ENCODE measurements around the gene AP3D1. TPM values are rescaled to one million over a fixed set of nuclear protein-coding genes. Genes with fewer than 3 reads are reported as not detected.
"Not testable (repeated sequence)": the region's sequence is repeated elsewhere in the genome, so short reads cannot be mapped to it uniquely, and the experiment has no call there.

AP3D1 gene
- 100 to 1,000 TPM; 126 to 191 TPM for total RNA-seq

GRCh38 chr19:2151339-2152229, at the start of gene AP3D1:
TSS of gene AP3D1 (minus strand) at chr19:2151566. CDS start at chr19:2151334, 232 bp downstream.
- Mint-ChIP-seq H3K4me1 (ENCODE audit: low read depth in 2 of 2) (peaks cover 26 to 28% of the 10 kb centered on the region in 2 donors), H3K4me3 (peak within 1 kb of the TSS; percentile 93), H3K27ac (peak within 1 kb of the TSS; percentile 78 to 89), H3K9me3 (no peaks in the 10 kb centered on the region), H3K27me3 (no peaks in the 10 kb centered on the region), H3K36me3 (no peaks in the 10 kb centered on the region)
- peak; percentile 100 for DNase-seq (ENCODE audit: low spot score)
- peak; percentile 97 for ATAC-seq

- ATAC-seq; DNase-seq (ENCODE audit: low spot score): not testable (repeated sequence)
- peaks cover 14 to 19% of the 10 kb centered on the region in 2 donors for H3K4me1 Mint-ChIP-seq (ENCODE audit: low read depth in 2 of 2)
These were observed 49.4 kb upstream of the AP3D1 start for GRCh38 chr19:2200624-2201294.

GRCh38 chr19:2199861-2200623, 48.7 kb upstream of the AP3D1 start:
- ATAC-seq: no peak
- no peak overlapping the region for H3K27ac Mint-ChIP-seq
- H3K4me1 Mint-ChIP-seq (ENCODE audit: low read depth in 2 of 2): peaks cover 14 to 19% of the 10 kb centered on the region in 2 donors
- no peak overlapping the region for H3K4me3 Mint-ChIP-seq
- no peaks in the 10 kb centered on the region for H3K9me3 Mint-ChIP-seq
- no peaks in the 10 kb centered on the region for H3K27me3 Mint-ChIP-seq
- peaks cover 5% of the 10 kb centered on the region for H3K36me3 Mint-ChIP-seq
- no peak for DNase-seq (ENCODE audit: low spot score)

More at GRCh38 chr19:2200624-2201294, 49.4 kb upstream of the AP3D1 start:
- not testable (repeated sequence) for H3K27me3 Mint-ChIP-seq, H3K36me3 Mint-ChIP-seq, H3K4me3 Mint-ChIP-seq, H3K9me3 Mint-ChIP-seq, H3K27ac Mint-ChIP-seq

GRCh38 chr19:2199215-2199614, 47.8 kb upstream of the AP3D1 start:
- H3K4me1 Mint-ChIP-seq (ENCODE audit: low read depth in 2 of 2): peaks cover 14 to 18% of the 10 kb centered on the region in 2 donors
- H3K4me3 Mint-ChIP-seq: no peak overlapping the region
- ATAC-seq: peak in 1 of 2 donors; percentile 16

DNA sequence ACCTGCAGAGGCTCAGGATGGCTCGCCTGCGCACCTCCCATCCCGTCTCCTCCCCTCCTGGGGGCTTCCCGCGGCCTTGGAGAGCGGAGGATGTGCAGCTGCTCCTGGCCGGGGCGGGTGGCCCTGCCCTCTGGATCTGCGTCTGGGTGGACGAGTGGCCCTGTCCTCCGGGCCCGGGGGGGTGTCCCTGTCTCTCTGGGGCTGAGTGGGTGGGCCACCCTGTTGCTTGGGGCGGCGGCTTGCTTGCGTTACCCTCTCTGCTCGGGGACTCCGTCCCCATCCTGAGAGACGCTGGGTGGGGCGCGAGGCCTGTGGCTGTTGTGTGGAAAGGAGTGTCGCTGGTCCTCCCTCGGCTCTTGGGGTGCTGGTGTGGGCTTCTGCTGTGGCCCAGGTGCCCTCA, 47.0 kb upstream of the AP3D1 start:
- no peaks in the 10 kb centered on the region for H3K36me3 Mint-ChIP-seq
- no peak overlapping the region for H3K4me3 Mint-ChIP-seq
- no peaks in the 10 kb centered on the region for H3K9me3 Mint-ChIP-seq
- H3K27ac Mint-ChIP-seq: no peak overlapping the region
- ATAC-seq (no peak), DNase-seq (ENCODE audit: low spot score) (no peak)
- no peaks in the 10 kb centered on the region for H3K27me3 Mint-ChIP-seq
- peaks cover 10 to 15% of the 10 kb centered on the region in 2 donors for H3K4me1 Mint-ChIP-seq (ENCODE audit: low read depth in 2 of 2)

More at GRCh38 chr19:2199215-2199614, 47.8 kb upstream of the AP3D1 start:
- no peak for DNase-seq (ENCODE audit: low spot score)
- Mint-ChIP-seq H3K9me3 (no peaks in the 10 kb centered on the region), H3K27ac (peak overlapping the region in 1 of 2 donors; percentile 73), H3K27me3 (no peaks in the 10 kb centered on the region), H3K36me3 (peaks cover 4% of the 10 kb centered on the region)

DNA sequence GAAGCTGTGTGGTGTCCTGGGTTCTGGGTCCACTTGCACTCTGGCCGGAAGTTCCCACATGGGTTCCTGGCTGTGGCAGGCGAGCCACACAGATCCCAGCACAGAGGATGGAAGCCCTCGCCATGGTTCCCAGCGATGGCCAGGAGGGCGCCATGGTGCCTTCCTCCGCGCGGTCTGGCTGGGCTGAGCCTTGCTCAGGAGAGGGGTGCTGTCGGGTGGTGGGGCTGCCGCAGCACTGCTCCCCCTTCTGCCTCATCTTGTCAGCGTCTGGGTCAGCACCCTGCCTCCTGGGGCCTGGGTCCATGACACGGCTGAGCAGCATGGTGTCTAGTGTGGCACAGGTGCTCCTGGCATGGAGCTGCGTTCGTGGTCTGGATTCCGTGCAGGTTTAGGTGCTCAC, 45.9 kb upstream of the AP3D1 start:
- Mint-ChIP-seq H3K27me3 (no peaks in the 10 kb centered on the region), H3K4me3 (no peak overlapping the region), H3K36me3 (no peaks in the 10 kb centered on the region), H3K27ac (no peak overlapping the region), H3K9me3 (no peaks in the 10 kb centered on the region), H3K4me1 (ENCODE audit: low read depth in 2 of 2) (peaks cover 10 to 15% of the 10 kb centered on the region in 2 donors)
- DNase-seq (ENCODE audit: low spot score): no peak
- no peak for ATAC-seq

DNA sequence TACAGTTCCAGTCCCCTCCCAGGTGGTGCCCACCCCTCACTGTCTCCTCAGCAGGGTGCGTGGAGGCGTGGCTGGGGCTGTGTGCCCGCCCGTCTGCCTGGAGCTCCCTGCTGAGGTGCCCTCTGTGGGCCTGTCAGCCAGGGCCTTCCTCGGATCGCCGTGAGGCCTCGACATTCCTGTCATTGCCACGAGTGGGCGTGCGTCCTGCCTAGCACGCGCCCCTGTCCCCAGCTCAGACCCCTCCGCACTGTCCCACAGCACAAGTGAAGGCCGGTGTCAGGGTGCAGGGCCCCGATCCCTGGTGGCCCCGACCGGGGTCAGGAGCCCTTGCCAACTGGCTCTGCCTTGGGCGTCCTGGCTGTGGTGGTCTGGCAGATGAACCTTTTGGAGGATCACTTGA, 44.5 kb upstream of the AP3D1 start:
- no peak for ATAC-seq
- H3K36me3 Mint-ChIP-seq: no peaks in the 10 kb centered on the region

DNA sequence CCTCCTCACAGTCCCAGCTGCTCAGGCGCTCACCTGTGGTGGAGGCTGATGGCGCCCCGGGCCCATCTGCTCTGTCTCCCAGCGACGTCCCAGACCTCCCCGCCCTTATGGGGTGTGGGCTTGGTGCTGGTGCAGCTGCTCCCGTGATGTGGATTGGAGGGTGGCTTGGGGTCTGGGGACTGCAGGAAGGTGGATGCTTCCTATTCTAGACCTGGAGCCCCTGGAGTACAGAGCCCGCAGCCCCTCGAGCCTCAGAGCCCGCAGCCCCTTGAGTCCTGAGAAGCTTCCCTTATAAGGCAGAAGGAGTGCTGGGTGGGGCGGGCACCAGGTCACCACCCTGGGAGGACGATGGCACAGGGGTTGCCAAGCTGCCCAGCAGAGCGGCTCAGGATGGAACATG, 44.0 kb upstream of the AP3D1 start:
- no peak overlapping the region for H3K4me3 Mint-ChIP-seq
- no peak for ATAC-seq
- H3K9me3 Mint-ChIP-seq: no peaks in the 10 kb centered on the region
- H3K4me1 Mint-ChIP-seq (ENCODE audit: low read depth in 2 of 2): peaks cover 10 to 18% of the 10 kb centered on the region in 2 donors
- DNase-seq (ENCODE audit: low spot score): no peak
- H3K36me3 Mint-ChIP-seq: no peaks in the 10 kb centered on the region
- H3K27ac Mint-ChIP-seq: no peak overlapping the region
- no peaks in the 10 kb centered on the region for H3K27me3 Mint-ChIP-seq

More for the DNA sequence above, 44.5 kb upstream of the AP3D1 start:
- H3K27me3 Mint-ChIP-seq: no peaks in the 10 kb centered on the region
- H3K9me3 Mint-ChIP-seq: no peaks in the 10 kb centered on the region
- no peak for DNase-seq (ENCODE audit: low spot score)
- no peak overlapping the region for H3K4me3 Mint-ChIP-seq
- H3K4me1 Mint-ChIP-seq (ENCODE audit: low read depth in 2 of 2): peaks cover 10 to 18% of the 10 kb centered on the region in 2 donors
- H3K27ac Mint-ChIP-seq: no peak overlapping the region

DNA sequence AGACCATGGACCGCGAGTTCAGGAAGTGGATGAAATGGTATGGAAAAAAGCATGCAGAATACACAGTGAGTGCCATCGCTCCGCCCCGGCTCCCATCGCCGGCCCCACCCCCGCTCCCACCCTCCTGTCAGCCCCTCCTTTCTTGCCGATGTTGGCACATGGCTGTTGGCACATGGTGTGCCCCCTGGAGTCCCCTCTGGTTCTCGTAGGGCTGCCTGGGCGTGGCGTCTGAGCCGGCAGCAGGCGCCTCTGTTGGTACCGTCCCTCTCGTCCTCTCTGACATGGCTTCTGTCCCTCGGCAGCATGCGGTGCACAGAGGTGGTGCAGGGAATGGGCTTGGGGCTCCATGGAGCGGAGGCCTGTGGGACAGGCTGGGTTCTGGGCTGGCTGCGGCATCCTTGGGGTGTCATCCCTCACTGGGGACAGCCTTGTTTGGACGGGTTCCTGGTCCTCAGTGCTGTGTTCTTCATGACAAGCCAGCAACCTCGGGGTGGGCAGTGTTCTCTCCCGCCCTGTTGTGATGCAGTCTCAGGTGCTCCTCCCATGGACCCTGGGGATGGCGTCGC, 43.2 kb upstream of the AP3D1 start:
- DNase-seq (ENCODE audit: low spot score): no peak
- H3K9me3 Mint-ChIP-seq: no peaks in the 10 kb centered on the region
- H3K36me3 Mint-ChIP-seq: no peaks in the 10 kb centered on the region
- H3K4me1 Mint-ChIP-seq (ENCODE audit: low read depth in 2 of 2): peaks cover 10 to 19% of the 10 kb centered on the region in 2 donors
- no peak for ATAC-seq
- H3K27me3 Mint-ChIP-seq: no peaks in the 10 kb centered on the region
- no peak overlapping the region for H3K4me3 Mint-ChIP-seq
- no peak overlapping the region for H3K27ac Mint-ChIP-seq

DNA sequence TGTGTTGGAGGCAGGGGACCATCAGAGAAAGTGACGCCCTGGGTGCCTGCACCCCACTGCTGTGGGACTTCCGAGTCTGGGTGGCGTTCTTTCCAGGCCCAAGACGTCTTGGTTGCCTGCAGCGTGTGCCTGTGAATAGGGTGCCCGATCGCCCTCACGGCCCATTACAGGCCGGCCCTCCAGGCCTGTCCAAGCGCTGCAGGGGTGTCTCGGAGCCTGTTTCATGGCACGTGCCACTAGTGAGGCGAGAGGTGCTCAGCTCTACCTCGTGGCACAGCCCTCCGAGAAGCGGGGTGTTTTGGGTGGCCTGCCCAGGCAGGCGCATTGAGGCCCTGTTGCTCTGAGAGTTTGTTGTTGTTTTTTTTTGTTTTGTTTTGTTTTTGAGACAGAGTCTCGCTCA, 42.4 kb upstream of the AP3D1 start:
- H3K27ac Mint-ChIP-seq: no peak overlapping the region
- no peaks in the 10 kb centered on the region for H3K27me3 Mint-ChIP-seq
- H3K4me1 Mint-ChIP-seq (ENCODE audit: low read depth in 2 of 2): peaks cover 6 to 19% of the 10 kb centered on the region in 2 donors
- DNase-seq (ENCODE audit: low spot score) (no peak), ATAC-seq (no peak)
- H3K36me3 Mint-ChIP-seq: no peaks in the 10 kb centered on the region
- H3K4me3 Mint-ChIP-seq: no peak overlapping the region
- no peaks in the 10 kb centered on the region for H3K9me3 Mint-ChIP-seq

- Mint-ChIP-seq H3K27ac (no peak overlapping the region), H3K9me3 (no peaks in the 10 kb centered on the region), H3K4me3 (no peak overlapping the region), H3K27me3 (no peaks in the 10 kb centered on the region), H3K4me1 (ENCODE audit: low read depth in 2 of 2) (peaks cover 4 to 15% of the 10 kb centered on the region in 2 donors), H3K36me3 (no peaks in the 10 kb centered on the region)
- DNase-seq (ENCODE audit: low spot score) (no peak), ATAC-seq (no peak)
These were observed 41.5 kb upstream of the AP3D1 start for GRCh38 chr19:2192862-2193261.

- Mint-ChIP-seq H3K27me3 (no peaks in the 10 kb centered on the region), H3K9me3 (no peaks in the 10 kb centered on the region), H3K4me1 (ENCODE audit: low read depth in 2 of 2) (peaks cover 0 to 15% of the 10 kb centered on the region in 2 donors), H3K27ac (no peak overlapping the region), H3K4me3 (no peak overlapping the region), H3K36me3 (no peaks in the 10 kb centered on the region)
- no peak for ATAC-seq
- no peak for DNase-seq (ENCODE audit: low spot score)
These were observed 40.3 kb upstream of the AP3D1 start for GRCh38 chr19:2191456-2192310.
